ENCODE measurements around the gene TRIM41. TPM values are rescaled to one million over a fixed set of nuclear protein-coding genes. Genes with fewer than 3 reads are reported as not detected.
"Not testable (repeated sequence)": the region's sequence is repeated elsewhere in the genome, so short reads cannot be mapped to it uniquely, and the experiment has no call there.

The TRIM41 gene
- total RNA-seq, 1 experiment from 2014 or later = 34.2 TPM

DNA sequence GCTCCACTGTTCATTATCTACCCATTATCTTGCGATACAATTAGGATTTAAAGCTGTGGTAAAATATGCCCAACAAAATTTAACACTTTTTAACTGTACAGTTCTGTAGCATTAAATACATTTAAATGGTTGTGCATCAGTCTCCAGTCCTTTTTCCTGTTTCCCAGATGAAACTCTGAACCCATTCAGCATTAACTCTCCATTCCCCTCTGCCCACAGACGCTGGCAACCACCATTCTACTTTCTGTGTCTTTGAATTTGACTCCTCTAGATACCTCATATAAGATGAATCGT is 15.2 kb upstream of the TRIM41 start:
- Histone ChIP-seq H3K27ac (ENCODE audit: insufficient read length, low read depth, low read length) (no peak overlapping the region), H2BK20ac (ENCODE audit: low read depth, low read length, poor library complexity, severe bottlenecking) (no peak overlapping the region), H2AK5ac (ENCODE audit: insufficient read length, low read length) (no peak overlapping the region), H3K23me2 (ENCODE audit: insufficient read length, low read depth, low read length, poor library complexity, severe bottlenecking) (peaks cover 26% of the 10 kb centered on the region), H3K23ac (ENCODE audit: insufficient read length, low read depth, low read length) (no peak overlapping the region), H2BK12ac (ENCODE audit: insufficient read length, low read depth, low read length) (no peak overlapping the region), H2AFZ (ENCODE audit: low read length) (no peak overlapping the region), H2BK120ac (ENCODE audit: low read depth, low read length, poor library complexity, severe bottlenecking) (no peak overlapping the region), H3K56ac (ENCODE audit: insufficient read length, low read depth, low read length) (no peak overlapping the region), H3K79me1 (ENCODE audit: insufficient read depth, low read depth, low read length, poor library complexity, severe bottlenecking) (no peaks in the 10 kb centered on the region), H4K8ac (replicated peaks; ENCODE audit: insufficient read length, low read depth, low read length) (no peak overlapping the region), H3K4me1 (ENCODE audit: insufficient read depth, low read length) (no peaks in the 10 kb centered on the region), H2BK15ac (ENCODE audit: low read depth, low read length) (no peak overlapping the region), H3K4ac (ENCODE audit: low read depth, low read length) (no peak overlapping the region), H4K20me1 (ENCODE audit: control insufficient read depth, insufficient read depth, insufficient read length) (no peaks in the 10 kb centered on the region), H3T11ph (ENCODE audit: low read length) (no peak overlapping the region), H3K27me3 (ENCODE audit: insufficient read depth, low read length) (peaks cover 29% of the 10 kb centered on the region), H3K79me2 (ENCODE audit: insufficient read depth, low read length) (no peaks in the 10 kb centered on the region), H4K5ac (ENCODE audit: insufficient read length, low read depth, low read length) (no peak overlapping the region), H3K18ac (ENCODE audit: insufficient read length, low read depth, low read length) (no peak overlapping the region), H4K91ac (ENCODE audit: insufficient read length, low read depth, low read length) (no peak overlapping the region), H2BK5ac (ENCODE audit: insufficient read length, low read length) (no peak overlapping the region), H3K4me2 (ENCODE audit: insufficient read depth, insufficient read length, low read length) (no peak overlapping the region), H3K9ac (ENCODE audit: extremely low read depth, insufficient read length, low read length) (no peak overlapping the region), H3K9me3 (ENCODE audit: control insufficient read depth, low read depth, low read length) (no peaks in the 10 kb centered on the region), H3K14ac (ENCODE audit: insufficient read depth, low read length) (no peak overlapping the region)
- no peak overlapping the region for H3K27ac Mint-ChIP-seq
- DNase-seq = no peak
- no CpG with 5 or more reads among the region's 3 CpGs for WGBS (ENCODE audit: extremely low coverage, insufficient read length, low lambda C conversion rate)
- H3K27me3 Mint-ChIP-seq (ENCODE audit: low read depth) = peaks cover 47% of the 10 kb centered on the region
- H3K36me3 Mint-ChIP-seq (ENCODE audit: insufficient read depth in 1 of 3, low read depth in 3 of 3) = peaks cover 0 to 8% (median 0%) of the 10 kb centered on the region in 3 experiments; a peak in 2 of 7 replicates
- TF ChIP-seq, protein P1, sequence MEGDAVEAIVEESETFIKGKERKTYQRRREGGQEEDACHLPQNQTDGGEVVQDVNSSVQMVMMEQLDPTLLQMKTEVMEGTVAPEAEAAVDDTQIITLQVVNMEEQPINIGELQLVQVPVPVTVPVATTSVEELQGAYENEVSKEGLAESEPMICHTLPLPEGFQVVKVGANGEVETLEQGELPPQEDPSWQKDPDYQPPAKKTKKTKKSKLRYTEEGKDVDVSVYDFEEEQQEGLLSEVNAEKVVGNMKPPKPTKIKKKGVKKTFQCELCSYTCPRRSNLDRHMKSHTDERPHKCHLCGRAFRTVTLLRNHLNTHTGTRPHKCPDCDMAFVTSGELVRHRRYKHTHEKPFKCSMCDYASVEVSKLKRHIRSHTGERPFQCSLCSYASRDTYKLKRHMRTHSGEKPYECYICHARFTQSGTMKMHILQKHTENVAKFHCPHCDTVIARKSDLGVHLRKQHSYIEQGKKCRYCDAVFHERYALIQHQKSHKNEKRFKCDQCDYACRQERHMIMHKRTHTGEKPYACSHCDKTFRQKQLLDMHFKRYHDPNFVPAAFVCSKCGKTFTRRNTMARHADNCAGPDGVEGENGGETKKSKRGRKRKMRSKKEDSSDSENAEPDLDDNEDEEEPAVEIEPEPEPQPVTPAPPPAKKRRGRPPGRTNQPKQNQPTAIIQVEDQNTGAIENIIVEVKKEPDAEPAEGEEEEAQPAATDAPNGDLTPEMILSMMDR (conservative IDR thresholded peaks at IDR 0.05) = no peak
- H3K4me1 Mint-ChIP-seq = peaks cover 19 to 33% of the 10 kb centered on the region in 2 experiments
- peaks cover 11 to 16% of the 10 kb centered on the region in 2 experiments; a peak in 3 of 5 replicates for H3K9me3 Mint-ChIP-seq
- H3K4me3 Mint-ChIP-seq = peak overlapping the region; percentile 92 to 99; a peak in 4 of 5 replicates

DNA sequence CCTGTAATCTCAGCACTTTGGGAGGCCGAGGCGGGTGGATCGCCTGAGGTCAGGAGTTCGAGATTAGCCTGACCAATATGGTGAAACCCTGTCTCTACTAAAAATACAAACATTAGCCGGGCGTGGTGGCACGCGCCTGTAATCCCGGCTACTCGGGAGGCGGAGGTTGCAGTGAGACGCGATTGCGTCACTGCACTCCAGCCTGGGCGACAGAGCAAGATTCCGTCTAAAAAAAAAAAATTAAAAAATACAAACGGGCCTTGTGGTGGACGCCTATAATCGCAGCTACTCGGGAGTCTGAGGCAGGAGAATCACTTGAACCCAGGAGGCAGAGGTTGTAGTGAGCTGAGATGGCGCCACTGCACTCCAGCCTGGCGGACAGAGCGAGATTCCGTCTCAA is 14.1 kb upstream of the TRIM41 start:
- H3K23me2 ChIP-seq (ENCODE audit: insufficient read length, low read depth, low read length, poor library complexity, severe bottlenecking) = peaks cover 24% of the 10 kb centered on the region
- H3K4me3 Mint-ChIP-seq; H2BK15ac ChIP-seq (ENCODE audit: low read depth, low read length); H3K56ac ChIP-seq (ENCODE audit: insufficient read length, low read depth, low read length); H3K14ac ChIP-seq (ENCODE audit: insufficient read depth, low read length); H3K36me3 Mint-ChIP-seq (ENCODE audit: insufficient read depth in 1 of 3, low read depth in 3 of 3); H2BK12ac ChIP-seq (ENCODE audit: insufficient read length, low read depth, low read length); H2BK20ac ChIP-seq (ENCODE audit: low read depth, low read length, poor library complexity, severe bottlenecking); DNase-seq; H3K23ac ChIP-seq (ENCODE audit: insufficient read length, low read depth, low read length); H3K4me2 ChIP-seq (ENCODE audit: insufficient read depth, insufficient read length, low read length); H3K79me1 ChIP-seq (ENCODE audit: insufficient read depth, low read depth, low read length, poor library complexity, severe bottlenecking); H2BK120ac ChIP-seq (ENCODE audit: low read depth, low read length, poor library complexity, severe bottlenecking); H3K18ac ChIP-seq (ENCODE audit: insufficient read length, low read depth, low read length); H2AFZ ChIP-seq (ENCODE audit: low read length); H4K20me1 ChIP-seq (ENCODE audit: control insufficient read depth, insufficient read depth, insufficient read length); H4K91ac ChIP-seq (ENCODE audit: insufficient read length, low read depth, low read length); H4K8ac ChIP-seq (replicated peaks; ENCODE audit: insufficient read length, low read depth, low read length); H3K4me1 ChIP-seq (ENCODE audit: insufficient read depth, low read length); H3K4ac ChIP-seq (ENCODE audit: low read depth, low read length); H3K27ac Mint-ChIP-seq; H3K27ac ChIP-seq (ENCODE audit: insufficient read length, low read depth, low read length); H2AK5ac ChIP-seq (ENCODE audit: insufficient read length, low read length); H3K9ac ChIP-seq (ENCODE audit: extremely low read depth, insufficient read length, low read length); H3K79me2 ChIP-seq (ENCODE audit: insufficient read depth, low read length); H3K9me3 ChIP-seq (ENCODE audit: control insufficient read depth, low read depth, low read length); H4K5ac ChIP-seq (ENCODE audit: insufficient read length, low read depth, low read length); H2BK5ac ChIP-seq (ENCODE audit: insufficient read length, low read length); H3T11ph ChIP-seq (ENCODE audit: low read length): not testable (repeated sequence)
- Mint-ChIP-seq H3K4me1 (peaks cover 18 to 31% of the 10 kb centered on the region in 2 experiments), H3K27me3 (ENCODE audit: low read depth) (peaks cover 42% of the 10 kb centered on the region), H3K9me3 (peaks cover 11 to 16% of the 10 kb centered on the region in 2 experiments; a peak in 3 of 5 replicates)
- WGBS (ENCODE audit: extremely low coverage, insufficient read length, low lambda C conversion rate) = no CpG with 5 or more reads among the region's 24 CpGs
- H3K27me3 ChIP-seq (ENCODE audit: insufficient read depth, low read length) = peaks cover 21% of the 10 kb centered on the region

Measured in H9 (cell line).